Fibroblast of villous mesenchyme (primary cell): ENCODE results near the gene WDFY4. TPM values are rescaled to one million over a fixed set of nuclear protein-coding genes. Genes with fewer than 3 reads are reported as not detected.

Source experiments
- DNase-seq: peaks from one replicate; pipeline ENCODE4 v3.0.0-alpha.2; 2010; ENCODE audit warnings: low read depth
- H3K4me3 ChIP-seq: 2 replicates; pipeline ENCODE4 v1.5.1; 2011; ENCODE audit warnings: low read depth, mild to moderate bottlenecking, low read length
- small RNA-seq: library from RNA; depleted of rRNA; stranded (forward); fragments of <200 nt; gene quantifications from one replicate; pipeline ENCODE3, GENCODE V24; 2012
- total RNA-seq: library from RNA; depleted of rRNA; stranded (reverse); fragments of >200 nt; gene quantifications from 2 replicates; pipeline ENCODE4 v1.2.3, GENCODE V29; 2012
- TF ChIP-seq, protein P1 (sequence below): IDR thresholded peaks from 2 replicates; pipeline ENCODE4 v1.5.1; 2012; ENCODE audit warnings: low read depth, mild to moderate bottlenecking, low read length; ENCODE audit not compliant: insufficient read depth

Gene WDFY4
- total RNA-seq, 1 donor = not detected

DNA sequence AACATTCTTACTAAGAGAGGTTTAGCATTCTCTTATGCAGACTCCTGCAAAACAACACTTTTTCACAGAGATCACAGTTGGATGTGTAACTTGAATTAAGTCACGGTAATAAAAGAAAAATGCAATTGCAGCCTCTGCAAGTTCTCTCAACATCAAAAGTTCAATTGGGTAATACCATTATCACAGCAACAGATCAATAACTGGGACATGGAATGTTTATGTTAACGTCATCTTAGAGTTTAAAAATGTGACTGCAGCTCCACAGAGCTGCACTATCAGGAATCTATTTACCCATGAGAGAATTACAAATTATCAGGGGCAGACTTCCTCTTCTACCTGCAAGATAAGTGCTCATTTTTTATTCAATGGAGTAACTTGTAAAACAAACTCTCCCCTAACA, 344.0 kb downstream of the WDFY4 start:
- H3K4me3 ChIP-seq = no peak overlapping the region
- DNase-seq = peak; percentile 69
- TF ChIP-seq, protein P1, sequence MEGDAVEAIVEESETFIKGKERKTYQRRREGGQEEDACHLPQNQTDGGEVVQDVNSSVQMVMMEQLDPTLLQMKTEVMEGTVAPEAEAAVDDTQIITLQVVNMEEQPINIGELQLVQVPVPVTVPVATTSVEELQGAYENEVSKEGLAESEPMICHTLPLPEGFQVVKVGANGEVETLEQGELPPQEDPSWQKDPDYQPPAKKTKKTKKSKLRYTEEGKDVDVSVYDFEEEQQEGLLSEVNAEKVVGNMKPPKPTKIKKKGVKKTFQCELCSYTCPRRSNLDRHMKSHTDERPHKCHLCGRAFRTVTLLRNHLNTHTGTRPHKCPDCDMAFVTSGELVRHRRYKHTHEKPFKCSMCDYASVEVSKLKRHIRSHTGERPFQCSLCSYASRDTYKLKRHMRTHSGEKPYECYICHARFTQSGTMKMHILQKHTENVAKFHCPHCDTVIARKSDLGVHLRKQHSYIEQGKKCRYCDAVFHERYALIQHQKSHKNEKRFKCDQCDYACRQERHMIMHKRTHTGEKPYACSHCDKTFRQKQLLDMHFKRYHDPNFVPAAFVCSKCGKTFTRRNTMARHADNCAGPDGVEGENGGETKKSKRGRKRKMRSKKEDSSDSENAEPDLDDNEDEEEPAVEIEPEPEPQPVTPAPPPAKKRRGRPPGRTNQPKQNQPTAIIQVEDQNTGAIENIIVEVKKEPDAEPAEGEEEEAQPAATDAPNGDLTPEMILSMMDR = no peak

DNA sequence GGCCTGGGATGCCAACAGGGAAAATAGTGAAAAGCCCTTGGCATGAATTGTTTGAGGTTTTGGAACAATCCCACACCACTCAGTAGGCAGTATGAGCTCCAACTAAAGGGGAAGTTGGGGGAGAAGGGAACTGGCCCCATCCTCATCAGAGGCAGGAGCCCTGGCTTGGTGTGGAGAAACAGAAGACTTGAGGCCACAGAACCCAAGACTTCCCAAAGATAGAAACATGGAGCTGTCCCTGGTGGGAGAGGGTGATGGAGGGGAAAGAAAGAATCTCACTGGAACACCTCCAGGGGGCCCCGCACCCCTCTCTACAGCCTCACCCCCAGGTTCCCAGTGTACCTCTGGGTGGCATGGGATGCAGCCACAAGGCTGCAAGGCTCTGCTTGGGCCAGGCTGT, 345.0 kb downstream of the WDFY4 start:
- DNase-seq = no peak
- TF ChIP-seq, protein P1 = no peak

More for the DNA sequence above, 345.0 kb downstream of the WDFY4 start:
- no peak overlapping the region for H3K4me3 ChIP-seq

Small RNA genes lying within 50 kb of the gene (small RNA-seq; reads per million reads assigned to genes)
- not detected for gene MIR4294

Other genes starting within 250 kb of the WDFY4 start
- gene ARHGAP22, start 79.8 kb upstream of the WDFY4 start, total RNA-seq = 22.9 and 31.6 TPM in 2 replicates